ENCODE results near the gene ANKRD29. TPM values are rescaled to one million over a fixed set of nuclear protein-coding genes. Genes with fewer than 3 reads are reported as not detected.
A peak's percentile ranks its signal among the peaks of the same experiment; 100 is the strongest.

ANKRD29 gene
- total RNA-seq, 1 donor from 2014 or later, result 1.2 TPM

DNA sequence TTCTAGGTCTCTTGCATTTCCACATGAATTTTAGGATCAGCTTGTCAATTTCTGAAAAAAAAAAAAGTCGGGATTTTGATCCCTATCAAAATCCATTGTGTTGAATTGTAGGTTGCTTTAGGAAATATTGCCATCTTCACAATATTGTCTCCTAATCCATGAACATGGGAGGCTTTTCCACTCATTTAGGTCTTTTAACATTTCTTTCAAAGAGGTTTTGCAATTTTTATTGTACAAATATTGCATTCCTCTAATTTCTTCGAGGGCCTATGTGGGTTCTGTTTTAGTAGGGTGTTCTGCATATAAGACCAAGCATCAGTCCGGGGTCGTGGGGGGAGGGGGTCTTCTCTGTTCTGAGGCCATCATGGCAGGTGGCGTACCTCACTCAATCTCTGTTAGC, 25.8 kb upstream of the ANKRD29 start:
- no peak for DNase-seq (ENCODE audit: low read depth)
- TF ChIP-seq, protein P1, sequence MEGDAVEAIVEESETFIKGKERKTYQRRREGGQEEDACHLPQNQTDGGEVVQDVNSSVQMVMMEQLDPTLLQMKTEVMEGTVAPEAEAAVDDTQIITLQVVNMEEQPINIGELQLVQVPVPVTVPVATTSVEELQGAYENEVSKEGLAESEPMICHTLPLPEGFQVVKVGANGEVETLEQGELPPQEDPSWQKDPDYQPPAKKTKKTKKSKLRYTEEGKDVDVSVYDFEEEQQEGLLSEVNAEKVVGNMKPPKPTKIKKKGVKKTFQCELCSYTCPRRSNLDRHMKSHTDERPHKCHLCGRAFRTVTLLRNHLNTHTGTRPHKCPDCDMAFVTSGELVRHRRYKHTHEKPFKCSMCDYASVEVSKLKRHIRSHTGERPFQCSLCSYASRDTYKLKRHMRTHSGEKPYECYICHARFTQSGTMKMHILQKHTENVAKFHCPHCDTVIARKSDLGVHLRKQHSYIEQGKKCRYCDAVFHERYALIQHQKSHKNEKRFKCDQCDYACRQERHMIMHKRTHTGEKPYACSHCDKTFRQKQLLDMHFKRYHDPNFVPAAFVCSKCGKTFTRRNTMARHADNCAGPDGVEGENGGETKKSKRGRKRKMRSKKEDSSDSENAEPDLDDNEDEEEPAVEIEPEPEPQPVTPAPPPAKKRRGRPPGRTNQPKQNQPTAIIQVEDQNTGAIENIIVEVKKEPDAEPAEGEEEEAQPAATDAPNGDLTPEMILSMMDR (conservative IDR thresholded peaks at IDR 0.05; ENCODE audit: low read depth, low read length), result no peak
- H3K4me3 ChIP-seq (ENCODE audit: low read depth, low read length), result peak overlapping the region; percentile 72

DNA sequence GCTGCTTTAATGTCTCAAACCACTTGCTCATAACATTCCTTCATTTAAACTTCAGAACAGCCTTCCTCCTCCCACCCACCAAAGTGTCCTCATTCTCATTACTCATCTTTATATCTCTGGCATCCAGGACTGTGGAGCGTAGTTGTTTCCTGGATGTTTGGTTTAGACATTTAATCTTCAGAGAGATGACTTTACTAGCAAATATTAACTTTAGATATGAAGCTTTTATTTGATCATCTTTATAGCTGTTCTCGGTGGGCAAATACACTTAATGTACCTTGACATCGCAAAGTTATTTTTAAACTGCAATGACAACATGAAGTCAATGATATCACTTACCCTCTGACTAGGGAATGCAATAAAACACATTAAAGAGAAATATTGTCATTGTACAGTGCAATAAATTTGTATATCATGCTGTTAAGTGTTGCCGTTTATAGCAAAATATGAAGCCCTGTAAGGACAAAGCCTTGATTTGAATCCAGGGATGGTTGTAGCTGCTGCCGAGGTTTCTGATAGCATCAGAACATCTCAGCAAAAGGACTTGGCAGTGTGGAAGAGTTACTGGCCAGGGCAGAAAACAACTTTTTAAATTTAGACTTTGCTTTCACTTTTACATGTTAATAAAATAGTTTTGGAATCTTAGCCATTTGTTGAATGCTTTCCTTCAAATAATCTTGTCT, 21.9 kb upstream of the ANKRD29 start:
- H3K4me3 ChIP-seq (ENCODE audit: low read depth, low read length), result no peak overlapping the region
- TF ChIP-seq, protein P1 (conservative IDR thresholded peaks at IDR 0.05; ENCODE audit: low read depth, low read length), result no peak
- no peak for DNase-seq (ENCODE audit: low read depth)

DNA sequence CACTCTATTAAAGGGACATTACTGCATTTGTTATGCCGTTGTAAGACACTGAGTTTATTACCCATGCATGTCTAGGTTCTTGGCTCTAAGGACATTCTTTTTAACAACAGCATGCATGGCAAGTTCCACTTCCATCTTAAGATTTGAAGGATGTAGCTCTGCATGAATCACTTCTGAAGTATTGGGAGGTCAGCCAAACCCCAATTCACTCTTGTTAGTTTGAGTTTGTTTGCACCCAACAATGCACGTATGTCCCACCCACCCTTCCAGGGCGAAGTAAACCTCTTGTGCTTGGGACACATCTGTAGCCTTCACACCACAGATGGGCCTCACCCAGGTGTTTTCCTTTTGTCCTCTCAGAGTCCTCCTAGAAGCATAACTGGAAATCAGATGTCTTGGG, 21.0 kb upstream of the ANKRD29 start:
- no peak overlapping the region for H3K4me3 ChIP-seq (ENCODE audit: low read depth, low read length)
- TF ChIP-seq, protein P1 (conservative IDR thresholded peaks at IDR 0.05; ENCODE audit: low read depth, low read length), result no peak
- no peak for DNase-seq (ENCODE audit: low read depth)

DNA sequence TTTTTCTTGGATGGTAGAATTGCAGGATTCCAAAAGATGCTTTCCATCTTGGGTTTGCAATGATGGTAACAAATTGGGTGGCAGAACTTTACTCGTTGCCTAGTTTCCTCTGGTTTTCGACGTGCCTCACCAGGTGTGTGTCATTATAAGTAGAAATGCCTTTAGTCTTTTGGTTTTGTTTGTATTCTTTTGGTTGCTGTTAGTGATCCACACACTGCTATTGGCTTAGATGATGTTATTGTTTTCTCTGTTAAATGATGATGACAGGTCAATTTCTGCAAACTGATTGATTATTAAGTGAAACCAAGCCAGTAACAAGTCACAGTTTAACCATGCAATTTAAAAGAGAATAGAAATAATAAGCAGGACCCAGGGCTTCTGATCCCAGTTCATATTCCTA, 20.4 kb upstream of the ANKRD29 start:
- H3K4me3 ChIP-seq (ENCODE audit: low read depth, low read length), result no peak overlapping the region
- DNase-seq (ENCODE audit: low read depth), result no peak
- TF ChIP-seq, protein P1 (conservative IDR thresholded peaks at IDR 0.05; ENCODE audit: low read depth, low read length), result no peak

DNA sequence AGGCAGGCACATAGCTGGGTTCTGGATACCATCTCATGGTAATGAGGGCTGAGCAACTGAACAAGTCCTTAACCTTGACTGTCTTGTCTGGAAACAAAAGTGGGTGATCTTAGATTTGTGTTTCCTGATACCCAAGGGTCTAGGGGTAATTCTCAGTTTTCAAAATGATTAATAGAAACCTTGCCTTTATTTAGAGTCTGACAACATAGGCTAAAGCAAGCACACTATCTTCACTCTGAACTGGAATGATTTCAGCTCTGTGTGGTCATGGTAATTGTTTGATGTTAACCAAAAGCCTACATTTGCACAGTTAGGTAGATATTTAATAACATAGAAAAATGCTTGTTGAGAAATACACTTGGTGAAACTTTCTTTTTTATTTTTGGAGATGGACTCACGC, 19.8 kb upstream of the ANKRD29 start:
- no peak for DNase-seq (ENCODE audit: low read depth)
- H3K4me3 ChIP-seq (ENCODE audit: low read depth, low read length), result no peak overlapping the region
- TF ChIP-seq, protein P1 (conservative IDR thresholded peaks at IDR 0.05; ENCODE audit: low read depth, low read length), result no peak

DNA sequence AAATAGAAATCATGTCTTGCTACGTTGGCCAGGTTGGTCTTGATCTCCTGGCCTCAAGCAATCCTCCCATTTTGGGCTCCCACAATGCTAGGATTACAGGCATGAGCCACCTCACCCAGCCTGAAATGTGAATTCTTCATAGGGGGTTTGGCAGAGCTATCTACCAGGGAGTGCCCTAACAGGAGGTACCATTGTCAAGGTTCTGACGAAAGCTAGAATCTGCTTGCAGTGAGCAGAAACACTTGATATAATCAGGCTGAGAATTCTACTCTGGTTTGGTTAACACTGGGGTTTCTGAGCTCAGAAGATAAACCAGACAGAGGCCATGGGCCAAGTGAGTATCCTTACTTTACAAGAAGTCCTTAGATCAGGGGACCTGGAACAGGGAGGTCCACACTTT, 19.3 kb upstream of the ANKRD29 start:
- TF ChIP-seq, protein P1 (conservative IDR thresholded peaks at IDR 0.05; ENCODE audit: low read depth, low read length), result no peak

DNA sequence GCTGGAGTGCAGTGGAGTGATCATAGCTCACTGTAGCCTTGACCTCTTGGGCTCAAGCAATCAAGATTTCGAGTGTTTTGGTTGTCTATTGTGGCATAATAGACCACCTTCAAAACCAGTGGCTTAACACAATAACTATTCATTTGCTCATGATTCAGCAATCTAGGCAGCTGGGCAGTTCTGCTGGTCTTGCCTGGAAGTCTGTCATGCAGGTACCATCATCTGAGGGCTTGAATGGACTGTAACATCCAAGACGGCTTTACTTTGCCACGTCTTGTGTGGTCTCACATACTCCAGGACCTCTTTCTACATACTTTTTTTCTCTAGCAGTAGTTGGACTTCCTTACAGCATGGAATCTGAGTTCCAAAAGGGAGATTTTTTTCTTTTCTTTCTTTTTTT, 13.2 kb upstream of the ANKRD29 start:
- no peak for DNase-seq (ENCODE audit: low read depth)
- H3K4me3 ChIP-seq (ENCODE audit: low read depth, low read length), result no peak overlapping the region
- TF ChIP-seq, protein P1 (conservative IDR thresholded peaks at IDR 0.05; ENCODE audit: low read depth, low read length), result no peak

More for the DNA sequence above, 19.3 kb upstream of the ANKRD29 start:
- H3K4me3 ChIP-seq (ENCODE audit: low read depth, low read length), result no peak overlapping the region
- DNase-seq (ENCODE audit: low read depth), result no peak

All from epithelial cell of proximal tubule (primary cell).